Measurements from ENCODE around the gene SPAG9.

The SPAG9 gene

DNA sequence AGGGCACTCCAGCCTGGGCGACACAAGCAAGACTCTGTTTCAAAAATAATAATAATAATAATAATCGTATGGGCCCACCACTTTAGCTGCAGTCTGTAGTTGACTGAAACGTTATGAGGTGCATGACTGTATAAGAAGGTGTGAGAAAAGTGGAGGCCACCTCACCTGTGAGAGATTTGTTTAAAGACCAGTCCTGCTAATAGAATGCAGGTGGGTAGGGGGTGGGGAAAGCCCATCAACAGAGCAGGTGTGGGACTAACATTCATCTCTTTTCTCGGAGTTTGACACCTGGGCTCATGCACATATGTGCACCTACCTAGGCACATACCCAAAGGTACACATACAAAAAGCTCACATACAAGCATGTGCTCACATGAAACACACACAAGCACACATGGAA is 186.5 kb downstream of the SPAG9 start:
- no peak for DNase-seq

DNA sequence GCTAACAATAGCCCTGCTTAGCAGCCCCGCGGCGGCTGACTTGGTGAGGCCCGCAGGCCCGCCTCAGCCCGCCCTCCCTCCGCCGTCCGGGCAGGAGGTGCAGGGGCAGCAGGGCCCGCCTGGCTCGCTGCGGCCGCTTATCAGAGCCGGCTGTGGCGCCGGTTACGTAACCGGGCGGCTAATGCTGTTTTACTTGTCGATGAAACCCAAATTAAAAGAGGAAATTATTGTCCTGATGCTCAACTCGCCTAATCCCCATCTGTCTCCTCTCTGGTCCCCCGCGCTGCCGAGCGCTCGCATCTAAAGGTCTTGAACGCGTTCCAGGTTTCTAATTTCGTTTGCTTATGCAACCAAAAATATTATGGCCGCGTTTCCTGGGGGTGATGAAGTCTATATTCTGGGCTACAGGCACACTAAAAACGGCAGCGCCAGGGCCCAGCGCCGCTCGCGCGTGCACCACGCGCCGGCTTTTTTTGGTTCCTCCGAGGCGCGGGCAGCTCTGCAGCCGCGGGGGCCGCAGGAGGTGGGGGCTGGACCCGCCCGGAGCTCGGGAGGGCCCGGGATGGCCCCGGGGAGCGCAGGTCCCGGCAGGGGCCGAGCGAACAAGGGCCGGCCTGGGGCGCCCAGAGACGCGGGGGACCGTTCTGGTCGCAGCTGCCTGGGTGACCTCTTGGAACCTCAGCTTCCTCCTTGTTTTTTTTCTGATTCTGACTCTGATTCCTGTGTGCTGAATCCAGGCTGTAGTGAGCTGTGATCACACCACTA is 189.3 kb downstream of the SPAG9 start:
- DNase-seq: peak; percentile 57

DNA sequence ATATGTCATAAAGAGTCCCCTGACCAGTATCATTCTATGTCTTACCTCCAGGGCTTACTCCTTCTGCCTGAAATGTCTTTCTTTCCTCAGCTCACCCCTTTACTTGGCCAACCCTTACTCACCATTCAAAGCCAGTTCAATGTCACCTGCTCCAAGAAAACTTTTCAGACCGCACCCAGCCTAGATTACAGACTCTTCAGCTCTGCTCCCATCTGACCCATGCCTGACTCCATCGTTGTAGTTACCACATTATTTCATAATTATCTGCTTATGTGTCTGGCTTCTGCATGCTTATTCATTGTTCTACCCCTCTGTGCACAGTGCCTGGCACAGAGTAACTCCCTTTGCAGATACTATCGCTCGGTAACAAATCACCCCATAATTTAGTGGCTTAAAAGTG is 192.0 kb downstream of the SPAG9 start:
- DNase-seq: no peak

DNA sequence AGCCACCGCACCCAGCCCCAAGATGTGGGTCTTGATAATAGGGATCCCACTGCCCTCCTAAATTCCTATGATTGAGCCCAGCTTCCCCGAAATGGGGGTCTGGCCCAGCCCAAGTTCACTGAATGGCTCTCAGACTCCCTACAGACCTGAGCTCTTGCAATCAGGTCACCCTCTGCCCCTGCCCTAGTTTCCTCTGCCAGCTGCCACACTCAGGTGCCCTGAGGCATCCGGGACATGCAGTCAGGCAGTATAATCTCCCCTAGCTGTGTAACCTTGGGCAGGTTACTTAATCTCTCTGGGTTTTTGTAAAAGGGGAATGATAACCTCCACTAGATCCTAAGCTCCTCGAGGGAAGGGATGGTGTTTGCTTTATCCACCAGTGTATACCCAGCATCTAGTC is 193.4 kb downstream of the SPAG9 start:
- no peak for DNase-seq

DNA sequence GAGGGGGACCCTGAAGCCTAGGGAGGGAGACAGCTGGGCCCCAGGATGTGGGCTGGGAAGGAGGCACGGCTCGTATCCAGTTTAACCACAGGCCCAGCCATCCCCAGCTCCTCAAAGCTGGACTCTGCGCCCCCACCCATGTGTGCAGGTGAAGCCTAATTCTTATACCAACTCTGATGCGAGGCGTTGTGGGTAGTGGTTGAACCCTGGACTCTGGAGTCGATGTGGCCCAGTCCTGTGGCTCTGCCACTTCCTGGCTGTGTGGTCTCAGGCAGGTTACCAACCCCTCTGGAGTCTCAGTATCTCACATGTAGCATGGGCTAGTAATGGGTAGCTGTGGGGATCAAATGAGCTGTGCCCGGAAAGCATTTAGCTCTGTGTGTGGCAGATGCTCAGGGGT is 194.1 kb downstream of the SPAG9 start:
- DNase-seq: no peak

DNA sequence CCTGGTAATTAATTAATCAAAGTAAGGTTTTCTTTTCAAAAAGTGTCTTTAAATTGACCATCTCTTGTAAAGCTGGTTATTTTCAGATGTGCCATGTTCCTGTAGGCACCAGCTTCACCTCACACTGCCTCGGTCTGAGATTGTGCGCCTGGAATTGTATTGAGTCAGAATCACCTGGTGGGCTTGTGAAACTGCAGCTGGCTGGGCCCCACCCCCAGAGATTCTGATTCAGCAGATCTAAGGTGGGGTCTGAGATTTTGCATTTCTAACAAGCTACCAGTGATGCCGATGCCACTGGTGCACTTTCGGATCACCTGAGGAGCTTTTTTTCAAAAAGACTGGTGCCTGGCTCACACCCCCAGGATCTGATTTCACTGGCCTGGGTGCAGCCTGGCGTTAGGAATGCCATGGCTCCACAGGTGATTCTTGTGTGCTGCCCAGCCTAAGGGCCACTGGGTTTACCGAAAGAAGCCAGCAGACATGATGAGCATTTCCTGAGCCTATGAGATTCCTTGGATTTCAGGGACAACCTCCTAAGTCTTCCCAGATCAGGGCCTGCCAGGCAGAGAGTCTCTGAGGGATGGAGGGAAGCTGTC is 195.3 kb downstream of the SPAG9 start:
- no peak for DNase-seq

DNA sequence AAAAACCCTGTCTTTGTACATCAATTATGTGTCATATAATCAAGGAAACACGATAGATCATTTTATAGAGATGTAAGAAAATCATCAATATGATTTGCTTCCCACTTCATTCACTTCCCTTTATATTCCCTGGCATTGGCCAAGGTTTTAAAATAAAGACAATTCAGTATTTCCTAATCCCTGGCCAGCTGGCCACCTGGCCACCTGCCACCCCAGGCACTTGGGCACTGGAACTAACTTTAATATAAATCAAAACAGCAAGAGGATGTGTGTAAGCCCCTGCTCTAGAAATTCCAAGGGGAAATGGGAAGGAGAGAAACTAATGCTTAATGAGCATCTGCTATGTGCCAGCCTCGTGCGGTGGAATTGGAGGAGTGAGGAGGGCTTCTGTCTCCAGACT is 195.9 kb downstream of the SPAG9 start:
- no peak for DNase-seq

DNA sequence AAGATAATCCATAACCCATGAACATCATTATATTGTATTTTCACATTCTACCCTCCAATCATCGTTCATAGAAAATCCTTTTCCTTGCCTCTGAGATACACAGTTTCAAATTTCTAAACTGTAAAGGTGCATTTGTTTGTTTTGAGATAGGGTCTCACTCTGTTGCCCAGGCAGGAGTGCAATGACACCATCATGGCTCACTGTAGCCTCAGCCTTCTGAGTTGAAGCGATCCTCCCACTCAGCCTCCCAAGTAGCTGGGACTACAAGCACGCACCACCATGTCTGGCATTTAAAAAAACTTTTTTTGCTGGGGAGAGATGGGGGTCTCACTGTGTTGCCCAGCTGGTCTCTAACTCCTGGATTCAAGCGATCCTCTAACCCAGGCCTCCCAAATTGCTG is 196.4 kb downstream of the SPAG9 start:
- no peak for DNase-seq

DNA sequence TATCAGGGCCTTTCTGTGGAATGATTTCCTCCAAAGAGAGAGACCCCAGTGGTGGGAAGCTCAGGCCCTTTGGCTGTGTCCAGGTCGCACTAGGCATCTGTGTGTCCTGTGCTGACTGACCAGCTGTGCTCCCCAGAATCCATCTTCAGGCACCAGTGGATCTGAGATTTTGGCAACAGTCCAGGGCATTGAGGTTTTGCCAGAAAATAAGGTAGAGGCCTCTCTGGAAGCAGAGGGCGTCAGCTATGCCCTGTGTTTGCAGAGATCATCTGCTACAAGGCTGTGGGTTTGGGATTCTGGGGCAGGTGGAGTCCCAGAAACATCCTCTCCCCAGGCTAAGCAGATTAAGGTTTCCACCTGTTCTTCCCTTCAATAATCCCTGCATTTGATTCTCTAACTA is 197.1 kb downstream of the SPAG9 start:
- no peak for DNase-seq

DNA sequence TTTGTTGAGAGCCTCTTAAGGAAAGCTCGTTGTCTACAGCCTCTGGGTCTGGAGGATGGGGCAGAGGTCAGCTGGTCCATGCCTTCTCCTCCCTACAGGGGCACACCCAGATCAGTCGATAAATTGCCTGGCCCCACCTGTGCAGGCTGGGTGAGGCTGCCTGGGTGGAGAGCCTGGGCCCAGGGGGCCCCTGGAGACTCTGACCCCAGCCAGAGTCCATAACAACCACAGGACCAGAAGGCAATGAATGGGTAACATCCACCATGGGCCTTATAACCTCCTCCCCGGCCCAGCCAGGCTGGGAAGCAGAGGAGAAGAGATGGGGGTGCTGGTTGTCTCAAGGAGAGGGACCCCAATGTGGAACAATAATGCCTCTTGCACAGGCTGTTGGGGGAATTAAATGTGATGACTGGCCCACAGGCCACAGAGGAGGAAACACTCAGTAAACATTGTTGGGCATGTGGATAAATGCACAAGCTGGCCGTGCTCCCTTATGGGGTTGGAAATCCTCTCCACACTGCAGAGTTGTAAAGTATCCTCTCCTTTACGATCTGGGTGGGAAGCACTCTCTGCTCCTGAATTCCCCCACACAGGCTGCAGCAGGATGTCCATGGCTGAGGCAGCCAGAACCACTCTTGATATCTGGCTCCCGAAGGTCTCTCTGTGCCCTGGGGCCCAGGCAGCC is 197.8 kb downstream of the SPAG9 start:
- no peak for DNase-seq

DNA sequence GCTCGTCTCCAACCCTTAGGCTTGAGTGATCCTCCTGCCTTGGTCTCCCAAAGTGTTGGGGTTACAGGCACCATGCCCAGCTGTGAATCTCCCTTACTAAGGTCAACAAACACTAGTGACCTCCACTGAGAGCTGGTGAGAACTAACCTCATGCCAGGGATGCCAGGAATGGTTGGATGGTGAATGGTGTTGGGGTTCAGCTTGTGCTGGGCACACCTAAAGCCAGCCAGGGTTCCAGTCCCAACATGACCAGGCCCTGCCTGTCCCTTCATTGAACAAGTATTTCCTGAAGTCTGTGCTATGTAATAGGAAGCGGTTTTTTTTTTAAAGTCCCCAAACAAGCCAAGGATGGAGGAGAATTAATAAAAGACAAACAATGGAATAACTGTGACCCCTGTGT is 198.6 kb downstream of the SPAG9 start:
- DNase-seq: no peak

DNA sequence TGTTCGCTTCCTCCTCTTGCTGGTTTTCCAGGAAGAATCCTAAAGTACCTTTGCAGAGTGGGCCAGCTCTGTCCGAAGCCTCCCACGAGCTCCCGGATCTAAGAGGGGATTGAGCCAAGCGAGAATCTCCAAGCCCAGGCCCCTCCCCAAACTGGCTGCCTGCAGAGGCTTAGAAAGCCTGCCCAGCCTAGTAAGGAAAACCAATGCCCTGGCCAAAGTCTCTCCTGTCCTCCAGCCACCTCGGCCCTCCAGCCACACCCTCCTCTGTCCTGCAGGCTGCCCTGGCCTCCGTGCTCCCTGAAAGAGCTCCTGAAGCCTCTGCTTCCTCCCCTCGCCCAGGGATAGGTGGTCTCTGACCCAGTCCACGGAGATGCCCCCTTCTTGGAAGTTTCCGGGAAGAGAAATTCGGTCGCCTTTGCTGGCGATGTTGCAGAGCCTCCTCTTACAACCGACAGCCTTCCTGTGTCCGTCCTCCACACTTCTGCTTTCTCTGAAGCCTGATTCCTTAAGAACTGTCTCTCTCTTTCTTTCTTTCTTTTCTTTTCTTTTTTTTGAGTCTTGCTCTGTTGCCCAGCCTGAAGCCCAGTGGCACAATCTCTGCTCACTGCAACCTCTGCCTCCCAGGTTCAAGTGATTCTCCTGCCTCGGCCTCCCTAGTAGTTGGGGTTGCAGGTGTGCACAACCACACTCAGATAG is 199.6 kb downstream of the SPAG9 start:
- DNase-seq: no peak

DNA sequence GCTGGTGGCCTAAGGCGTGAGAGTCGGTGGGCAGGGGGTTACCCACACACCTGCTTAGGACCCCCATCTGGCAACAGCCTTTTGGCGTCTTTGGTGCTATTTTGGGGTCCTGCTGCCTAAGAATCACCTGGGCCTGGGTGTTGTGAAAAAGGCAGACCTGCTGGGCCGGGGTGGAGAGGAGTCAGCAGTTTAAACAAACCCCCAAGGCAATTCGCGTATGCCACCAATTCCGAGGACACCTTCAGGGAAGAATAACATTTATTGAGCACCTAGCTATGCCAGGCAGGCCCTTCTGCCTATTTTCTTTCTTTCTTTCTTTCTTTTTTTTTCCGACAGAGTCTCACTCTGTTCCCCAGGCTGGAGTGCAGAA is 200.6 kb downstream of the SPAG9 start:
- no peak for DNase-seq

DNA sequence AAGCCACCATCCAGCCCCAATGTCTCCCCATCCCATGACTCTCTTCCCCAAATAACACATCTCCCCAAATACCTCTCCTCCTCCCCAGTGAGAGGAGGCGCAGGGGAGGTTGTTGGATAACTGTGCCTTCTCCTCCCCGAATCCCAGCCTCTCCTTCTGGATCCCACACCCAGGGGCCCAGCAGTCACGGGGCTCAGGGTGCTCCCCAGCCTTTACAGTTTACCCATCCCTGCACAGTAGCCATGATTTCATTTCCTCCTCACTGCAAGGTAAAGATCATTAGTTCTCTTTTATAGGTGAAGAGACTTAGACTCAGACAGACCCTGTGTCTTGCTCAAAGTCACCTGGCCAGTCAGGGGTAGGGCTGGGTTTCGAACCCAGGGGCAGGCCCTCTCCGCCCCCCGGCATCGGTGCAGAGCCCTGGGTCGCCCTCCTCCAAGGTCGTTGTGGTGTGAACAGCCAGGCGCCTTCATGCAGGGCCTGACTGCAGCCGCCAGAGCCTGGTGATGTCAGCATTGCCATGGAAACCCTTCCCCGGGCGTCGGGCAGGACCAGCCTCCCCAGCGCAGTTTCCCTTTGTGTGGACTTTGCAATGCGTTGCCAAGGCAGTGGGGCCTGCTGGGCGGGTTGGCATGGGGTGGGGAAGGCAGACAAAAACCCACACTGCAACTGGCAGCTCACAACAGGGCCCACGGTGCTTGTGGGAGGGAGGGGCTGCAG is 201.2 kb downstream of the SPAG9 start:
- DNase-seq: peak; percentile 92

DNA sequence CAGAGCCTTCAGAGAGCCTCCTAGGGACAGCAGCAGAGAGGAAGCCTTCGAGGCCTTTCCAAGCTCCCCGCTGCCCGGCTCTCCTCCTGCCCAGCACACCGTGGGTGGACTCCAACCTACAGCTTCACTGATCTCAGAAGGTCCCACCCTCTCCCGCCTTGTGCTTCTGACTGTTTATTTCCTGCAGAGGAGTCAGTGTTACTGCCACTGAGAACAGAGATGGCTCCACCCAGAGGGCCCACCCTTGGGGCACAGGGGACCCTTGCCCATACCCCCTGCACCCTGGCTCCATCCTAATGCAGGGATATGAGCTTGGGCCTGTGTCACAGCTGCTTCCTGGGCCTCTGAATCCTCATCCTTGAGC is 201.8 kb downstream of the SPAG9 start:
- no peak for DNase-seq

DNA sequence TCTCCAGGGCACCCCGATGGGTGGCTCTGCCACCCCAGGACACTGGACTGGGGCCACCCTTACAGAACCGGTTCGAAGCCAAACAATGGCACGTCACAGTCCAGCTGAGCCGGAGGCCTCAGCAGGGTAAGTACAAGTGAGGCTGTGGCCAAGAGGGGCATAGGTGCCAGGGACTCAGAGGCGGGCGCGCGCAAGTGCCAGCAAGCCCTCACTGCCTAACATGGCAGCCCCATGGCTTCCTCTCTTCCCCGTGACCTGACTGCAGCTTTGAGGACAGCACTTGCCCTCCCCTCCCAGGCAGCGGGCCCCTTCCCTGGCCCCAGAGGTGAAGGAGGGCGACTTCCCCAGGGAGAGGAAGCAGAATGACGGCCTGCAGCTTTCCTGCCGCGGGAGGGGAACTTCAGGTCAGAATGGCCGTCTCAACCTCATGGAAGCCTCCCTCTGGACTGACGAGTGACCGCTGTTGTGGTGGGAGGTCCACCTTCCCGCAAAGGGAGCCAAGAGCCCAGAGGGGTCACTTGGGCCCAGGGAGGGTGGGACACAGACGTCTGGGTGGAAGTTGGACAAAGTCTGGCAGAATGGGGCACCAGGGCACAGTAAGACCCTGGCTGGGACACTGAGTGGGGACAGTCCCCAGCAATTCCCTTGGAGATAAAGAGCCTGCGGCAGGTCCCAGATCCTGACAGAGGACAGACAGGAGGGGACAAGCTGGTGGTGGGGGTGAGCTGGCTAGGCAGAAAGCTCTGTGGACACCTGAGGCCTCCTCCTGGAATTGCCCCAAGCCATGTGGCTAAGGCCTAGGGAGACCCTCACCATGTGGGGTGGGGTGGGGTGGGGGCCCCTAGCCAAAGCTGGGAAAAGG is 202.4 kb downstream of the SPAG9 start:
- DNase-seq: no peak

DNA sequence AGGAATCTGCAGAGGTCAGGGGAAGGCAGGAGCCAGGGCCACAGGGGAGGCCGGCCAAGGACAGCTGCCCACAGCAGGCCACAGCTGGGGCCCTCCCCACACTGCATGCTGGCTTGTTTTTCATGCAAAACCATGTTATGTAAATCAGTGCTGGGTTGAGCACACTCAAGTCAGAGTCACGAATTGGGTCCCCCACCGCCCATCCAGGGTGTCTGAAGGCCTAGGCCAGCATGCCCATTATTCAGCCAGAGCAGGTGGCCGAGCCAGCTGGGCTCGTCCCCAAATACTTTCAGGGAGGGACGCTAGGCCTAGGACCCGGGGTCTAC is 203.3 kb downstream of the SPAG9 start:
- DNase-seq: no peak

DNA sequence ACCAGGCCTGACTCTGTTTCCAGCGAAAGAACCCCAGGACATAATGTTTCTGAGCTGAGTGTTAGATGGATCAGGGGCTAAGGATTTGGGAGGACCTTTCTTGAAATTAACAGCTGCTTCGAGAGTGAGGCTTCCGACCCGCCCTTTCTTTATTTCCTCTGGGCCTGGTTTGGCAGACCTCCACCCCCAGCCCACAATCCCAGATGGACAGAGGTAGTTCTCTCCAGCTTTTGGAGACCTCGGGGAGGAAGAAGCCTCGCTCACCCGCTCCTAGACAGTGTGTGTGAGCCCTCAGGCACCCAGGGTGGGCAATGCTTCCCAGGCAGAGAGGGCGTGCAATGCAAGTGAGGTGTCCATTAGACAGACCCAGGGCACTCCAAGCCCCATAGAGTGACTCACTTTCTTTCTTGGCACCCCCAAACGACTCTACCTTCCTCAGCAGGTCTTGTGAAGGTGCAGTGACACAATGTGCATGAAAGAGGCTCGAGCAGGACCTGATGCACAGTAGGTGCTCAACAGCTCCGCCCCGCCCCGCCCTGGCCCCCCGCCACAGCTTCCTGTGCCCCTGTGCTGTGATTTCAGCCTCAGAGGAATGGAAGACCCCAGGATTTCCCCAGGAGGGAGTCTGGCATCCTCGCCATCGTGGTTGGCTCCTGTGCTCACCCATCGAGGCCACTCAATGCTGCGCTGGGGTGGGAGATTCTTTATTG is 203.8 kb downstream of the SPAG9 start:
- DNase-seq: no peak

DNA sequence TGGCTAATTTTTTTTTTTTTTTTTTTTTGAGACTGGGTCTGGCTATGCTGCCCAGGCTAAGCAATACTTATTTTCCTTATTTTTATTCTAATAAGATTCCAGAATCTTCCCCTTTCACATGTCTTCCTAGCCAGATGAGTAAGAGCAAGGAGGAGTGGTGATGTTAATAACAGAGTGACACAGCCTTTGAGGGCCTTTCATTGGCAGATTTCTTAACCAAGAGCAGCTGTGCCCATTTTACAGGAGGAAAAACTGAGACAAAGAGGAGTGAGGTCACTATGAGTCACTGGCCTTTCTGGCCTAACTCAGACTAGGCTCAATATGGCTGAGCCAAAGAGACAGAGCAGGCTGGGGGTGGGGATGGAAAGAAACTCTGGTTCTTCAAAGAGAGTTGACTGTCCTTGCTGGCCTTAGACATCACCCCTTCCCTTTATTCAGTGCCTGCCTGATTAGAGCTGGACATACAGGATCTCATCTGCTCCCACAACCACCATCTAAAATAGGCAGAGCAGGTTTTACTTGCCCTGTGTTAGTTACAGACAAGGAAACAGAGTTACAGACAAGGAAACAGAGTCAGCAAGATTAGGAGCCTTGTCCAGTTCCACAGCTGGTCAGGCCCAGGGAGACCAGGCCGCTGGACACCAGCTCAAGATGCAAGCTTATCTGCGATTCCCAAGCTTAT is 204.5 kb downstream of the SPAG9 start:
- no peak for DNase-seq

DNA sequence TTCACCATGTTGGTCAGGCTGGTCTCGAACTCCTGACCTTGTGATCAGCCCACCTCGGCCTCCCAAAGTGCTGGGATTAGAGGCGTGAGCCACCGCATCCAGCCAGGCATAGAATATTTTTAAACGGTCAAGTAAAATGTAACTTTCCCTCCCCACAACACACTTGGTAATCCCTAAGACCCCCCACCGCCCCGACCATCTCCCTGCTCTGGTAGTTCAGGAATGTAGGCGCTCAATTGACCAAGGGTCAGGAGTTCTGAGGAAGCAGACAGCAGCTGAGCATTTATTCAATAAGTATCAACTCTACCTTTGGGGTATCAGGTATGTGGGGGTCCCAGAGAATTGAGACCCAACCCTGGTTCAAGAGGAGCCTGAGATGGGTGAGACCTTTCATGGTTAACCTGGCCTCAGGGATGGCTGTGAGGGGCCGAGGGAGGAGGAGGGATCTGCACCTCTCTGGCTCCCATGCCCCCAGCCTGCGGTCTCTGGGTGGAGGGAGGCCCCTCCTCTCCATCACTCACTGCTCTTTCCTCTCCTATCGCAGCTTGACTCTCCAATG is 206.1 kb downstream of the SPAG9 start:
- no peak for DNase-seq

DNA sequence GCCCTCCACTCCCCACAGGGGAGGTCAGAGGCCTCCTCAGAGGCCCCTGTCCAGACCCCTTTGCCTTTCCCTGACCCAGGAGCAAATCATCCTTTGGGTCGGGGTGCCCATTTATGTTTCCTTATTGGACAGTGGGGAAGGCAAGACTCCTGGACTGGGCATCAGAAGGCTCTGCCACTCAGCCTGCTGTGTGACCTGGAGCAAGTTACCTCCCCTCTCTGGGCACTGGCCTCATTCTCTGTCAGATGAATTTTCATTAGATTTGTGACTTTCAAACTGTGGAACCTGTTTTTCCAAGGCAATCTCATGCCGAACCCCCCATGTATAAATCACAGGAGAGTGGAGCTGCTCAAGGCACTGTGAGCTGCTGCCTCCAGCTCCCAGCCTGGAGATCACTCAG is 207.5 kb downstream of the SPAG9 start:
- DNase-seq: no peak
